Astrocyte (in vitro differentiated cells and primary cell): ENCODE results near the gene SHISAL2B. TPM values are rescaled to one million over a fixed set of nuclear protein-coding genes. Genes with fewer than 3 reads are reported as not detected.

Experiments used
- DNase-seq: peaks from one replicate; pipeline ENCODE4 v3.0.0-alpha.2; 2010; ENCODE audit warnings: low read depth
- FAIRE-seq: peaks from 2 replicates; lab custom pipeline; 2011; peaks lifted over from hg19 to GRCh38; lab: Jason Lieb, UNC
- H2AFZ ChIP-seq: 2 replicates; pipeline ENCODE4 v1.6.0; 2012; ENCODE audit warnings: low read depth, low read length, inconsistent platforms
- H3K27ac ChIP-seq: 2 replicates; pipeline ENCODE4 v1.5.1; 2011; ENCODE audit warnings: low read depth, low read length, inconsistent platforms
- H3K27me3 ChIP-seq: 2 replicates; pipeline ENCODE4 v1.6.0; 2011; ENCODE audit warnings: low read length, inconsistent platforms; ENCODE audit not compliant: insufficient read depth
- H3K36me3 ChIP-seq: 2 replicates; pipeline ENCODE4 v1.5.1; 2011; ENCODE audit warnings: low read length, inconsistent platforms; ENCODE audit not compliant: insufficient read depth
- H3K4me1 ChIP-seq: 2 replicates; pipeline ENCODE4 v1.5.1; 2011; ENCODE audit warnings: low read length, inconsistent platforms; ENCODE audit not compliant: insufficient read depth
- H3K4me2 ChIP-seq: 2 replicates; pipeline ENCODE4 v1.6.0; 2012; ENCODE audit warnings: low read length, inconsistent platforms
- H3K4me3 ChIP-seq: 2 replicates; pipeline ENCODE4 v1.5.1; 2011; ENCODE audit warnings: low read depth, mild to moderate bottlenecking, low read length, inconsistent platforms; ENCODE audit not compliant: insufficient read depth
- H3K79me2 ChIP-seq: 2 replicates; pipeline ENCODE4 v1.6.0; 2012; ENCODE audit warnings: mild to moderate bottlenecking, low read length, inconsistent platforms; ENCODE audit not compliant: insufficient read depth
- H3K9ac ChIP-seq: 2 replicates; pipeline ENCODE4 v1.6.0; 2012; ENCODE audit warnings: mild to moderate bottlenecking, low read length, inconsistent platforms
- H3K9me3 ChIP-seq: 2 replicates; pipeline ENCODE4 v1.5.1; 2012; ENCODE audit warnings: low read depth, mild to moderate bottlenecking, low read length, inconsistent platforms; ENCODE audit not compliant: insufficient read depth
- H4K20me1 ChIP-seq: 2 replicates; pipeline ENCODE4 v1.6.0; 2012; ENCODE audit warnings: low read length, inconsistent platforms; ENCODE audit not compliant: insufficient read depth
- H3K27ac Mint-ChIP-seq: one replicate; pipeline ENCODE4 v1.8.0; 2021; ENCODE audit warnings: mild to moderate bottlenecking, mixed read lengths; ENCODE audit not compliant: unreplicated experiment
- H3K27me3 Mint-ChIP-seq: one replicate; pipeline ENCODE4 v1.8.0; 2021; ENCODE audit warnings: low read depth, mixed read lengths; ENCODE audit not compliant: unreplicated experiment
- H3K36me3 Mint-ChIP-seq: one replicate; pipeline ENCODE4 v1.8.0; 2021; ENCODE audit warnings: low read depth, mixed read lengths; ENCODE audit not compliant: unreplicated experiment
- H3K4me1 Mint-ChIP-seq: one replicate; pipeline ENCODE4 v1.8.0; 2021; ENCODE audit warnings: low read depth, mixed read lengths; ENCODE audit not compliant: unreplicated experiment
- H3K4me3 Mint-ChIP-seq: one replicate; pipeline ENCODE4 v1.8.0; 2021; ENCODE audit warnings: mild to moderate bottlenecking, moderate library complexity, mixed read lengths; ENCODE audit not compliant: unreplicated experiment
- H3K9me3 Mint-ChIP-seq: one replicate; pipeline ENCODE4 v1.8.0; 2021; ENCODE audit warnings: mild to moderate bottlenecking, mixed read lengths; ENCODE audit not compliant: unreplicated experiment
- CTCF ChIP-seq: IDR thresholded peaks from 2 replicates; pipeline ENCODE4 v1.5.1; 2011; ENCODE audit warnings: low read depth, mild to moderate bottlenecking, inconsistent platforms, low read length, moderate library complexity; ENCODE audit not compliant: insufficient read depth
- EZH2 ChIP-seq: IDR thresholded peaks from 2 replicates; pipeline ENCODE4 v1.6.1; 2012; ENCODE audit warnings: mild to moderate bottlenecking, low read length, inconsistent platforms; ENCODE audit not compliant: insufficient read depth
- total RNA-seq: library from RNA; stranded (reverse); gene quantifications from 2 replicates; pipeline ENCODE4 v1.2.1, GENCODE V29; 2021

The SHISAL2B gene
- total RNA-seq, 1 donor from 2014 or later, result not detected

GRCh38 chr5:64759960-64760660 lies 69.8 kb downstream of the SHISAL2B start:
- Mint-ChIP-seq H3K4me1 (peaks cover 15% of the 10 kb centered on the region), H3K9me3 (no peaks in the 10 kb centered on the region), H3K27me3 (no peaks in the 10 kb centered on the region), H3K27ac (no peak overlapping the region), H3K4me3 (no peak overlapping the region), H3K36me3 (no peaks in the 10 kb centered on the region)
- Histone ChIP-seq H3K27ac (no peak overlapping the region), H3K79me2 (peaks cover 94% of the 10 kb centered on the region), H3K4me3 (no peak overlapping the region), H3K36me3 (peaks cover 6% of the 10 kb centered on the region), H2AFZ (no peak overlapping the region), H3K4me2 (no peak overlapping the region), H3K9ac (no peak overlapping the region), H3K4me1 (no peaks in the 10 kb centered on the region), H4K20me1 (peaks cover 50% of the 10 kb centered on the region), H3K27me3 (no peaks in the 10 kb centered on the region), H3K9me3 (no peaks in the 10 kb centered on the region)
- no peak for TF ChIP-seq EZH2
- no peak for TF ChIP-seq CTCF
- no peak for FAIRE-seq
- no peak for DNase-seq

- Mint-ChIP-seq H3K27me3 (no peaks in the 10 kb centered on the region), H3K9me3 (no peaks in the 10 kb centered on the region), H3K27ac (no peak overlapping the region), H3K36me3 (no peaks in the 10 kb centered on the region), H3K4me3 (no peak overlapping the region), H3K4me1 (peaks cover 29% of the 10 kb centered on the region)
- Histone ChIP-seq H3K9me3 (no peaks in the 10 kb centered on the region), H3K4me1 (peaks cover 8% of the 10 kb centered on the region), H3K79me2 (peaks cover 94% of the 10 kb centered on the region), H3K27me3 (no peaks in the 10 kb centered on the region), H3K9ac (no peak overlapping the region), H3K4me3 (no peak overlapping the region), H3K4me2 (no peak overlapping the region), H3K27ac (no peak overlapping the region), H4K20me1 (peaks cover 38% of the 10 kb centered on the region), H3K36me3 (peaks cover 6% of the 10 kb centered on the region), H2AFZ (no peak overlapping the region)
- DNase-seq (no peak), FAIRE-seq (no peak)
- no peak for TF ChIP-seq EZH2
- no peak for TF ChIP-seq CTCF
Measured at GRCh38 chr5:64763948-64764503, 73.7 kb downstream of the SHISAL2B start.
